GM21381 (cell line): ENCODE results near the gene SLC7A14.

Source experiments
- ATAC-seq: cut with Tn5 transposase; IDR thresholded peaks from one replicate; pipeline ENCODE4 v1.9.1; 2021; ENCODE audit warnings: mild to moderate bottlenecking, moderate library complexity; ENCODE audit not compliant: unreplicated experiment

The SLC7A14 gene

DNA sequence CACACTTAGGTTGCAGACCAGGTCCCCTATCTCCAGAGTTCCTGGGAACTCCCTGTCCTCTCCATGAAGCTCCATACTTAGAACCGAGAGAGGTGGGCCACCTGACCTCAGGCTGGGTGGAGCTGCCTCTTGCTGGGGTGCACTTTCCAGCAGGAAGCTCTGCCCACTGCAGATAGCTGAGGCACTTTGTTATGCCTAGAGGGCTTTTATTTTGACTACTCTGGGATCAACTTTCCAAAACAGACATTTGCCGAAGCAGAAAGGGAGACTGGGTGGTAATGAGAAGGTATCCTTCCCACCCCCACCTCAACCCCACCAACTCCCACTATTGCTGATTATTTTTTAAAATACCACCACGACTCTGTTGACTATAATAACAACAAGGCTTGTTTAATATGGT is 112.5 kb downstream of the SLC7A14 start:
- no peak for ATAC-seq

DNA sequence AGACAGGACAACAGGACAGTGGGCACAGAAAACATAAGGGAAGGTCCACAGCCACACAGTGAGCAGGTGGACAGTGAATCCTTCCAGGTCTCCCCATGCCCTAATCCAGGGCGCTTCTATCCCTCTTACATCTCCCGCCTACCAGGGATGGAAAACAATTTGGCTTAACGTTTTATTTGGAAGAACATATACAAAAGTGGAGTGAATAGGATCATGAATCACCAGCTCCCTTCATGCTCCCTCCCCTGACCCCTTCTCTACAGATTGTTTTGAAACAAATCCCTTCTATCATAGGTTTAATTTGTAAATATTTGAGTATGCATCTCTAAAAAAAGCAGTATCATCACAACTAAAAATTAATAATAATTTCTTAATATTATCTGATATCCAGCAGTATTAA is 114.7 kb downstream of the SLC7A14 start:
- no peak for ATAC-seq

DNA sequence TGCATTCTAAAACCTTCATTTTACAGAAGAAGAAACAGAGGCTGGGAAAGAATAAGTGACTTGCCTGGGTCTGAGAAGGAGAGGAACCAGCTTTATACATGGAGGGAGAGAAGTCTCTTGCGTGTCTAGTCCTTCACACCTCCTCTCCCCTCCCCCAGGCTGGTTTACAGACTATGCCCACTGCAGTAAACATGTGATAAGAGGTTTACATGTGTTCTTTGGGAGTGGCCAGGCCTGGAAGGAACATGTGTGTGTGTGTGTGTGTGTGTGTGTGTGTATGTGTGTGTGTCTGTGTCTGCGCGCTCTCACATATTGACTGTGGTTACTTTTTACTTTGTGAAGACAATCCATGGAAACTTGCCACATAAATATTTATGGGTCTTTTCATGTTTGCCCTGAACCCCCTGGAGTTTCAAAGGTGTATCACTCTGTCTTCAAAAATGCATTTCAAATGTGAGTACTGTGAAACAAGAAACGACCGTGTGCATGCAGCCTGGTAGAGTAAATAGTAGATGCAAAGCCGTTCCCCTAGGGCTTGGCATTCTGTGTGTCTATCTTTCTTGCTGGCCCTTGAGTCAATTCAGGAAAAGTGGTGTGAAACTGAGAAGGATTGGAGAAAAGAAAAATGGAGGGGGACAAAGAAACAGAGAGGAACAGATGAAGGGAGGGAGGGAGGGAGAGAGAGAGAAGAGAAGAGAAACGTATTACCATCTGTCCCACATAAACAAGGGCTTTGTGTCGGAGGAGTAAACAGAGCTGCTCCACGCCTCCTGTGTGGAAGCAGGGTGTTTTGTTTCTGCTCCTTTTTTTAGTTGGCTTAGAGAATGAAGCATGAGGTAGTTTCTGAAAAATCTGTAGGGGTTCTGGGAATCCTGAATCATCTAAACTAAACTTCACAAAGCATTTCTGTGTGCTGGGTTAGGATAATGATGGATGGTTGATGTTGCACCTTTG is 115.5 kb downstream of the SLC7A14 start:
- ATAC-seq: no peak

DNA sequence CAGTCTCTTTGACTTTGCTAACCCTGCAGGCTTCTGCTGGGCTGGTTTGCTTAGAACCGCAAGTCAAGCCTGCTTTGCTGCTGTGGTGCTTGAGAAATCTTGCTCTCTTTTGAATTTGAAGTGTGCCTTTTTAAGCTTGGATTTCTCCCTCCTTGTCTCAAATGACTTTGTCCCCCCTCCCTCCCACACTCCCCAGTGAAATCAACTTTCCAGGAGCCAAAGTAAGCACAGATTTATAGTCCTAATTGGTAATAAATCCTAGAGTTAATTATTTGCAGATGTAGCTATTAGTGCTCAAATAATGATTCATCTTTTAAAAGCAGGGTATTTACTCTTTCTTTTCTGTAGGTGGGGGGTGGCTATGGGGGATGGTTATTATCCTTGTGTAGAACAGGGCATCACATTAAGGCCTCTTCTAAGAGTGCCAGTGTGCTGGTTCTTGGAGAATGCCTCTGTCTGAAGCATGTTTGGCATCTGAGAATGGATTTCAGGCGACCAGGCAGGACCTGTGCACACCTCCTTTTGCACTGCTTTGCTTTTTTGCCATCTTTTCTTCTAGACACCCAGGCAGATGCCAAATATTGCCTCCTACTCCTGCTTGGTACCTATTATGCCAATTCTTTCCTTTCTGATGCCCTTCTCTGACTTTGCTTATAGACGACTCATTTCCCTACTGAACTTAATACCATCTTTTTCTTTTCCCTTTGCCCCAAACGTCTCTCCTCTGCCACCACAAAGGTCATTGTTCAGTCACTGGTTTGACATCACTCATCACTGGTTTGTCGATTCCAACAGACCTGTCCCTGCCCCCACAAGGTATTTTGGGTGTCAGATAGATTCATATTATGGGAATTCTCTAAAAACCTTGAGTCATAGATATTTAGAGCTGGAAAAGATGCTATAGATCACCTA is 116.5 kb downstream of the SLC7A14 start:
- ATAC-seq: no peak

DNA sequence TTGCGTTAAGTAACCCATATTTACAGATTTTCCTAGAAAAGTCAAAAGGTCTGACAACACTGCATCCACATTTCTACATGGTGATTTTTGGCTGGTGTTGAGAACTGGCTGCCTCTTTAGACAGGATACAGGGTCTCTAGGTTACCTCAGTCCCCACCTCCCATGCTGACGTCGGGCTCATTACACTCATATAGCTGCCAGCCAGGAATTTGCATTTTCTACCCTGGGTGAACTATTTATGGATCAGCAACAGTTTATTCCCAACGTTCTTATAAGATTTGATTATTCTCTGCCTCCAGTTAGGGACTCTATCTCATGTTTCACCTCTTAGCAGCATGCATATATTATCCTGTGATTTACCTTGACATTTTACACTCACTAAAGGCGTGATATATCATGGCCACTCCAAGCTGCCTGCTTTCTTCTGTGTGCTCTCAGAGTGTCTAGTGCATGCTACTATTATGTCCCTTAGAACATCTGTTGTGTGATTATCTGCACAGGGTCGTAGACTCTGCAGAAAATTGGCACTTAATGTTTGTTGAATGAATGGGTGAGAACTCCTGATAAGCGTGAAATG is 118.2 kb downstream of the SLC7A14 start:
- no peak for ATAC-seq

DNA sequence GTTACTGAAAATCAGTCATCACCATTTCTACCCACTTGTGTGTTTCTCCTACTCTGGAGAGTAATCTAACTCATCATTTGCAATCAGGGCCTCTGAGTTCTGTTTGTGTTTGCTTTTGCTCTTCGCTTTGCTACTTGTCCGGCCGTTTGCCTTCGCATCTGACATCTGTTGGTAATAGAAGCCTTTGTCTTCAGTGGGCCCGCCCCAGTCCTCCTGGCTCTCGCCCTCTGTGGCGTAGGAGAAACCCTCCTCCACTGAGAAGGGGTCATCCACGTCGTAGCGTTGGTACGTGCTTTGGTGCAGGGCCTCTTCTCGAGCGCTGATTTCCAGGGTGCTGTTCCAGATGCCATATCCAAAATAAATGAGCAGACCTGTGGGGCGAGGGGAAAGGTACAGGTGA is 118.9 kb downstream of the SLC7A14 start:
- no peak for ATAC-seq

DNA sequence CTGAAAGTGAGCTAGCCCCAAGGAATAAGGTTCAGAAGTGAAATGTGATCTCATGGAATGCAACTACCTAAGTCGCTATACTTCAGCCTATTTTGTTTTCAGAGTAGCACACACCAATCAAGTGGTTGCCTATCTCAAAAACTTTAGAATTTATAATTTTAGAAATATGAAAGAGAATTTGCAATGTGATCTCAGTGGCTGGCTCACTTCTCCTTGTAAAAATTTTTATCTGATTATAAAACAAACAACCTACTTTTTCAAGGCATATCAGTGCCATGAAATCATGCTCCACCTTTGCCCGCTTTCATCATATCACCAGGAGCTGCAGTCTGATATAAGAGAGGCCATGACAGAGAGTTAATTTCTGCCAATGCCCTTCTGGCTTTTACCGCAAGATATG is 119.9 kb downstream of the SLC7A14 start:
- no peak for ATAC-seq

DNA sequence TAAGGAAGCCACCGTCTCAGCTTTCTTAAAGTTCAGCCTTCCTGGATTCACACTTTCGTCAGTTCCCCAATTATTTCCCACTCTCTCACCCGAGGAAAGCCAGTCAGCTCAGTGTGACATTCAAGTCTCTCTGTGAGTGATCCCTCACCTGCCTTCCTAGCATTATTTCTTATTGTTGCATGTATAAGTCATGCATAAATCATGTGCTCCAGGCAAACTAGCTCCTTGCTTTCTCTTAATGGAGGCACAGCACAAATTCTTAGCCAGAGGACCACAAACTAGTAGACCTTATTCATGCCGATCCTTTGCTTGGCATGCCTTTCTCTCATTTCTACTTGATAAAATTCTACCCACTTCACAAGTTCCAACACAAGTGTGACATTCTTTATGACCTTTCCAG is 122.9 kb downstream of the SLC7A14 start:
- no peak for ATAC-seq

DNA sequence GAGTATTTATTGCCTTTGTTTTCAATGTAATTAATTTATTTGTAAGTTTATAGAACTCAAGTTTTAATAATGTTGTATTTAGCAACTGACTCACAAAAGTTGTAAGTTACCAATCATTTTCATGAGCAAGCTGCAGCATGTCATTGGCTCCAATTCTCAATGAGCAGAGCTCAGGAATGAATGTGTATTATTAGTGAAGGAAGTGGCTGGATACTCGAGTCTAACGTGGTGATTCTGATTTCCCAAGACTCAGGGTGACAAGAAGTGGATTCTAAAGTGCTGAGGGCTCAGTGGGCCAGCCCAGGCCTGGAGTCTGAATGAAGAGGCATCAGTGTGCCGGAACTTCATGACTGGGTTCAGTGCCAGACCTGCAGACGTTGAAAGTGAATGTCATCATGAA is 127.6 kb downstream of the SLC7A14 start:
- ATAC-seq: no peak

DNA sequence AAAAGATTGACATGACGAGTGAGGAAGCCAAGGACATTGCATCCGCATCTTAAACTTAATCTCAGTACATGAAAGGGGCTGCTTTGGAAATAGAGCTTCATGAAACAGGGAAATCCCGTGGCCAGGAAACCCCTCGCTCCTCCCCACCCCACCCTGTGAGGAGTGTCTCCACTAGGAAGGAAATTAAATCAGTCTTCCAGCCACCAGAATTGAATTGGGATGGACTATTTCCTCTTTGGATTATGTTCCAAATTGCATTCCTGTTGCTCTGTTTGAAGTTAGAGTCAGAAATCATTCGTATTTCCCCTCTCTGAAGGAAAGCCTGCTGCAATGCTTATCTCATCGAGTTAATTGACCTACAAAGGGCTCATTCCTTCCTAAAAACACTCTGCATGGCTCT is 131.4 kb downstream of the SLC7A14 start:
- no peak for ATAC-seq

DNA sequence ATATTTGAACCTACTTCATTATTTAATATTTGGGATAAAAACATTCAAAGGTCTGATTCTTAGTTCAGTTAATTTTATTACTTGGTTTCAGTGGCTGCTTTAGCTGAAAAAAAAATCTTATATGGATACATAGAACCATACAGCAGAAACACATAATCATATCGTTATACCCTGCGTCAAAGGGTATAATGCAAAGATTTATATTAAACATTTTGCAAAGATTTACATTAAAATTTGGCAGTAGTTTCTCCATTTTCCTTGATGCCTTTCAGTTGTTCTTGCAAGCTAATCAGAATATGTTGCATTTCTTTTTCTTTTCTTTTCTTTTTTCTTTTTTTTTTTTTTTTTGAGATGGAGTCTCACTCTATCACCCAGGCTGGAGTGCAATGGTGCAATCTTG is 135.8 kb downstream of the SLC7A14 start:
- no peak for ATAC-seq

DNA sequence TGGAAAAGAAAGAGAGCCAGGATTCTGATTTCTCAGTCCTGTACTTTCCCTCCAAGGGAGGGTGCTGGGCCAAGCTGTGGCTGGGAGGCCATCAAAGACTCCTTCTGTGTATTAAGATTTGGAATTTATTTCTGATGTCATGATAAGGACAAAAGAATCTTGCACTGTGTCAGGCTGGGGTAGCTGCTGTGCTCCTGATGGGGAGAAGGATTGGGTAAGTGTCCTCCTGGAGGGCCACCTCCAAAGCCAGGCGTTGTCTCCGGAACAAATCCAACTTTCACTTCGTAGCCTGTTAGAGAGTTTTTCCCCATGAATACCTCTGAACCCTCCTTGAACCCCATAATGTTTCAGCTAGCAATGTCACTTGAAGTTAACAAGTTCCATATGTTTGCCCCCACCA is 137.3 kb downstream of the SLC7A14 start:
- no peak for ATAC-seq

DNA sequence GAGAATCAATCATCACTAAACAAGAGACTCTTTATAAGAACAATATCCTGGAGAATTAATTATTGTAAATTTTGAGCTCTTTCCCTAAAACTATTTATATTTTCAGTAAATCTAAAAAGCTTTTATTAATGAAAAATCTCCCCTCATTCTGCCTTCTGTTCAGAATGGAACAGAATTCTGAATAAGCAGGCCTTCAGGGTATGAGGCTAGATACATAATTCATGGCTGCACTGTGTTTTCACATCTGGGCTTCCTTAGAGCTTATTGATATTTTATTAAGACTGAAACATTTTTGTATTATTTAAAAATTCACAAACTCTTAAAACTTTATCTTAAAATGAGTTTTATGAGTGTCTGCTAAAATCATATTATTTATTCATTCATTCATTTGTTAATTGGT is 142.4 kb downstream of the SLC7A14 start:
- ATAC-seq: no peak

DNA sequence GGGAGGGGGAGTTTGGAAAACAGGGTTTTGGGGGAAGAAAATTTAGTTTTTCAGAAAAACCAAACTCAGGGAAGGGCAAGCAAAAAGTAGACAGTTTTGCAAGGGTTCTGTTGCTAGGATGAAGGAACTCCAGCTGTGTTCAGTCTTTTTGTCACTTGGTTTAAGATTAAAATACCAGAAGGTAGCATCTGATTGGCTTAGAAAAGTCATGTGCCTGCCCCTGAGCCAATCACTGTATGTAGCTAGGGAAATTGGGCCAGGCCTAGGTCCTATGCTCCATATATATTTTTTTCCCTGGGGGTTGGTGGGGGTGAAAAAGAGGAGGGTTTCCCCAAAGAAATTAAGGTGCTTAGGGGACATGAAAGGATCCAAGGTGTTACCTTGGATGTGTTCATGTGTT is 142.9 kb downstream of the SLC7A14 start:
- ATAC-seq: no peak

DNA sequence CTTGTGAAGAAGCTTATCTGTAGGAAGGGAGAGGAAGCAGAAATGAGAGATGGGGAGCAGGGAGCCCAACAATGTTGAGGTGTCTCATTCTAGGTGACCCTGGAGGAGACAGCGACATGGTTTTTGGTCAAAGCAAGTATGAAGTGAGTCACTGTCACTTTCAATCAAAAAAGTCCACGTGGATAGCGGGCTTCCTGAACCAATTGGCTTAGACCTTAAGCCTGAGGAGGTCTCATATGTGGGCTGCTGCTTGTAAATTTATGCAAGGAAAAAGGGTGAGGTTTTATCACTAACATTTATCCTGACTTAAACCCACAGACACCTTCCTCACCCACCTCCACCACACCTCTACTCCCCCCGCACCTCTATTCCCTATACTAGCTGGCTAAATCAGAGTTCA is 144.5 kb downstream of the SLC7A14 start:
- ATAC-seq: no peak

DNA sequence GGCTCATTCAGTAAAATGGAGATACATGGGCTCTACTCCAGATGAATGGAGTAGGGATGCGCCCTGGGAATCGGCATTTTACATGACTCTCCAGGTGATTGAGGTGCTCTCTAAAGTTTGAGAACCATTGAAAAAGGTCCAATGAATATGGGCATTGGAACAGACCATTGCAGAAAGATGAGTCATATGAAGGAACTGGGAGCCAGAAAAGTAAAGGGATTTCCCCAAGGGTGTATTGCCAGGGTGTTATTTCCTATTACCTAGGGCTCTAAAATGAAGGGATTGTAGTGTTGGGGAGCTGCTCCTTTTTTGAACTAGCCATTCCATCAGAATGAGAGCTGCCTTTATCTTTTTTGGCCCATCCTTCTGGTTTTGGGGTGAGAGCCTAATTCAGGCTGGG is 145.5 kb downstream of the SLC7A14 start:
- no peak for ATAC-seq

DNA sequence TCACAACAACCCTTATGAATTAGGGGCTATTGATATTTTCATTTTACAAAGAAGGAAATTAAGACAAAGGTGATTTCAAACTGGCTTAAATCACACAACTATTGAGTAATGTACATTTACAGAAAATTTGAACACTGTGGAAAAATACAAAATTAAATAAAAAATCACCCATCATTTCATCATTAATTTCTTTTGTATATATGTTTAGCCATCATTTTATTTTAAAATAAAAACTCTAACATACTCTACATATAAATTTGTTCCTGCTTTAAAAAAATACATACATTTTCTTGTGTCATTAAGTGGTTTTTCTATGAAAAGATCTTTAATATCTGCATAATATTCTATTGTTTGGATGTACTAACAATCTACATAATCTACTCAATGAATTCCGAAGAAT is 147.0 kb downstream of the SLC7A14 start:
- ATAC-seq: no peak

DNA sequence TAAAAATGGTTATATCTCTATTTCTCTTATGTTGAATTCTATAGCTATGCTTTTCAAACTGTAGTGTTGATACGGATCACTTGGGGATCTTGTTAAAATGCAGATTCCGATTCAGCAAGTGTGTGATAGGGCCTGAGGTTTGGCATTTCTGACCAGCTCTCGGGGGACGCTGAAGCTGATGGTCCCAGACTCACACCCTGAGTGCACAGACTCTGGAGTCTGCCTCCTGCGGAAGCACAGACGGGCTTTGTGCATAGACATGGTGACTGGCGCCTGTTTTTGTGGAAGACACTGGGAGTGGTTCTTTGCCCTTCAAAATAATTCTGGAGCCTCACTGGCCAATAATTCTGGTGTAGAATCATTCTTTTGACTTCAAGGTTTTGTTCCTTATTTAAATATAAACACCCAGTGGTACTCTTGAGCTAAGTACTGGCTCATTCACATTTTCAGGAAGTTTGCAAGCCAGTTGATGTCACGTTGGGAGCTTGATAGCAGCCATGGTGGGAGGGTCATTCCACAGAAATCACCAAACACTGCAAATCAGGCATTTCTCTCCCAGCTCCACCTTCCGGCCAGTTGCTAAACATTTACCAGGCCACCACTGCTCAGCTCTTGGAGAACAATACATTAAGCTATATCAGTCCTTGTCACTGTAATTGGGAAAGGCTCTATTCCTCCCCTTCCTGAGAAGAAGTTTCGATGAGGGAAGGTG is 148.0 kb downstream of the SLC7A14 start:
- ATAC-seq: no peak

DNA sequence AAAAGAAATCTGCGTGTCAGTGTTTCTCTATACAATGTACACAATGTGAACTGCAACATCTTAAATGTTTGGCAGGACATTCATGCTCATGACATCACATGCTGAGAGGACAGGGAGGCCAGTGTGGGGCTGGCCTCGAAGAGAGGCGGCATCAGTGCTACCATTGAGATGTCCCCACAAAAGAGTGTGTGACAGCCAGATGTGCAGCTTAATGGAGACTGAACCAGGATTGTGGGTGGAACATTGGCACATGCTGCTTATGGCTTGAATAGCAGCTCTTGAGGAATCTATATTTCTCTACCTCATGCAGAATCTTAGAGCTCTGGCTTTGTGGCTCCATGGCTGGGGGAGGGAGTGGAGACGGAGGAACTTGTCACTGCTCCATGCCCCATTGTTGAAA is 148.7 kb downstream of the SLC7A14 start:
- ATAC-seq: no peak

DNA sequence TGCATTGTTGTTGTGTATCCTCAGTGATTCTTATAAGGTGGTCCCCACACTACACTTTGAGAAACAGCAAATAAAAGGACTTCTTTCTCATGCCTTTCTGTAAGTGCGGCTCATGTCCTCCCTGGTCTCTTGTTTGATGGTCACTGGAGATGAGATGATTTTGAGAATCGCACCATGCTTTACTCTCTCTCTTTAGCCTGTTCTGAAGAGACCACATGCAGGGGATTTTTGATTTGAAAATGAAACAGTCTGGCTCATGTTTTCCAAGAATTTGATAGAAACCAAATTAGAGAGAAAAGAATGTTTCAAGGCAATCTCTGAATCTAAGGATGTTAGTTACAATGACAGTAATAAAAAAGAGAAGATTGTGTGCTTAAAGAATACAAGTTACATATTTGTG is 149.2 kb downstream of the SLC7A14 start:
- ATAC-seq: no peak

DNA sequence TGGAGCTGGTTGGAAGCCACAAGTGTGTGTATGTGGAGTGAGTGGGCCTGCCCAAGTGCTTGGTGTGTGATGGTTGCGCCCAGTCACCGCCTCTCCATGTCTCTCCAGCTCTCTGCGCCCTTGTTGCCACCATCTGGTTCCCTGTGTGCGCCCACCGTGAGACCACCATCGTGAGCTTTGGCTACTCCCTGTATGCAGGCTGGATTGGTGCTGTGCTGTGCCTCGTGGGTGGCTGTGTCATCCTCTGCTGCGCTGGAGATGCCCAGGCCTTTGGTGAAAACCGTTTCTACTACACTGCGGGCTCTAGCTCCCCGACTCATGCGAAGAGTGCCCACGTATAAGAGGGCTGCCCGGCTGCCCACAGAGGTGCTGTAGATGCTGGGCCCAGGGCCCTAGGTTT is 153.5 kb downstream of the SLC7A14 start:
- ATAC-seq: no peak
